Stimulated activated CD4-positive, alpha-beta T cell treated with anti-CD3 and anti-CD28 coated beads, Interleukin-4, amount 100 ng/mL, for 24 hours (primary cell): Measurements from ENCODE around the gene TBX4.
A peak's percentile ranks its signal among the peaks of the same experiment; 100 is the strongest.
"Not testable (repeated sequence)": the region's sequence is repeated elsewhere in the genome, so short reads cannot be mapped to it uniquely, and the experiment has no call there.

Experiments
- DNase-seq: peaks from one replicate; pipeline ENCODE4 v3.0.0-alpha.2; 2020

Gene TBX4

GRCh38 chr17:61413661-61414126, 38.5 kb upstream of the TBX4 start:
- no peak for DNase-seq

DNA sequence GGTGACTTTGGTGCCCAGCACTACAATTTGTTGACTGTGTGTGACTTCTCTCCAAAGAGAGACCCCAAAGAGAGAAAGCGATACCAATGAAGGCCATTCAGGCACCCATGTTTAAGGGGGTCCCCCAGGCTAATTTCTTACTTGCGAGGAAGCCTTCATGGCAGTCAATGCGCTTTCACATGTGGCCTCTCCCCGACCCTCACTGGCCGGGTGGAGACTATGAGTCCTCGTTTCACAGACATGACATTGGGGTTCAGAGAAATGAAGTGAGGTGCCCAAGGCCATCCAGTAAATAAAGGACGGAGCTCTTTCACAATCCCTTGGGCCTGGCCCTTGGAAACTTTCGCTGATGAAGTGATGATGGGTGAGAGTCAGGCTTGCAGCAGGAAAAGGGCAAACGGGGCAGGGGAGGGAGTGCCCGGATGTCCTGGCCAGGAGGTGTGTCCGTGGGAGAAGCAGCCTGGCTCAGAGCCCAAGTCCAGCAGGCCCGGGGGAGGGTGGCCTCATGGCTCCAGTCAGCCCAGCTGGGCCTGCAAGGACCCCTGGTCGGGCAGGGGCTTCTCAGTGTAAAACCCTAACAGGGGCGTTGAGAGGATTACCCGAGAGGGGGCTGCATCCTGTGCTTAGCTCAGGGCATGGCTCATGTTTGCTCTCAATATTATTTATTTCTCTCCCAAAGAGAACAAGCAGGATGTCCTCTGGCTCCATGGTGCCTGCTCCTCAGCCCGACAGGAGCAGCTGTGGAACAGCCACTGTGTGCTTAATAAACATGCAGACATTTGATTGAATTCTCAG, 37.9 kb upstream of the TBX4 start:
- DNase-seq: no peak

- DNase-seq: no peak
Measured at GRCh38 chr17:61414936-61415251, 37.3 kb upstream of the TBX4 start.

DNA sequence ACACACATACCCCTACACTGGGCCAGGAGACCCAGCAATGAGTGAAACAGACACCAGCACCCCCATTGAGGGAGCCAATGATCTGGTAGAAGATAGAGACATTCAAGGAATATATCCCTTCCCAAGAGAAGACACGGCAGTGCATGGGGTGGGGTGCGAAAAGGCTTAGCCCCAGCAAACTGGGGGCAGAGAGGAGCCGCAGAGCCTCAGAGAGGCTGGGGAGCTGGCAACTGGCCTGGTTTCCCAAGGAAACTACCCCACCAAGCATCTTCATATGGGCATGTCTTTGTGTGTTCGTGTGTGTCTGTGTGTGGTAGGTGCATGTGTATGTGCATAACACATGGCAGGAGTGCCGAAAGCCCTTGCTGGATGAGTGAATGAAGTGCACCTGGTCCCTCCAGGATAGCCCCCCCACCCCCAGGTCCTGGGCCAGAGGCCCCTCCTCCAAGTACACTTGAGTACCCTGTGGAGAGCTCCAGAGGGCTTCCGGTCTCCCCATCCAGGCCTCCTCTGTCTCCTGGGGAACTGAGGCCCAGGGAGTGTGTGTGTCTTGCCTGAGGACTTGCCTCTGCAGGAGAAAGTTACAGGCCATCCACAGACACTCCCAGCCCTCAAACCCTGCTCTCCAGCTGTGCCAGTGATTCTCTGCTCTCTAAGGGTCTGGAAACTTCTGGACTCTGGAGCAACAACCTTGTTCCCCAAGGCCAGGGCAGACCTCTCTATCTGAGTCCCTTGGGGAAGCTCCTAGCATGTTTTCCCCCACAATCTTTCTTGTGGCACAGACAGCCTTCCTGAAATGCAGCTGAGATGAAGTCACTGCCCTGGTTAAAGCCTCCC, 36.6 kb upstream of the TBX4 start:
- no peak for DNase-seq

- no peak for DNase-seq
Measured at GRCh38 chr17:61416211-61416539, 36.0 kb upstream of the TBX4 start.

DNA sequence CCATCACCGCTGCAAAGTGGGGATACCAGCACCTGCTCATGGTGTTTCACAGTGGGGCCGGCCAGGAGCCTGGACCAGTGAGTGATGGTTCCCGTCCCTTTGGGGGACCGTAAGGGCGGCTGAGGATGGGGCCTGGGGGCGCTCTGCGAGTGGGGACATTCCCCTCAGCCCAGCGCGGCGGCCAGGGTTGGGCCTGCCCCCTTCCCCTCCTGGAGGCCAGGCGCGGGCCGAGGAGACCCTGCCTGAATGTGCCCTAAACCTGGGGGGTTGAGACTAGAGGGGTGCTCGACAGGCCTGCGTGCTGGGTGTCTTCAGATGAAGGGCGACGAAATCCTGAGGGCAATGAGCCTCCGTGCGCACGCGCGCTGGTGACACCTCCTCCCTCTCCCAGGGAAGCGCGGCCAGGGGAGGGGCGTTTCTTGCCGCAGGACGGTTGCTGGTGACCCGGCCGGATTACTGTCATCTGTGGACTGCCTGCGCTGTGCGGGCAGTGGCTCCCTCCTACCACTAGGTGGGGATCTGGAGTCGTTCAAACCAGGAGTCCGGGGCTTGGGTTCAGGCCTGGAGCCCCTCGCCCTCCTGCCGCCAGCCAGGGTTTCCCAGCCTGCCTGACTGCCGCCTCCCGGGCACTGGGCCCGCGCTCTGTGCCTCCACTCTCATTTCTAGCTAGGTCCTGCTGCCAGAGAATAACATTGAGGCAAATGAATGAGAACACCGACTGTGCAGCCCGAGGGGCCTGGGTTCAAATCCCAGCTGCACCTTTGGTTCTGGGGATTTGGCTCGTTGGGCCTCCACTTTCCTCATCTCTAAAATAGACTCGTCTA, 35.5 kb upstream of the TBX4 start:
- peak; percentile 65 for DNase-seq

DNA sequence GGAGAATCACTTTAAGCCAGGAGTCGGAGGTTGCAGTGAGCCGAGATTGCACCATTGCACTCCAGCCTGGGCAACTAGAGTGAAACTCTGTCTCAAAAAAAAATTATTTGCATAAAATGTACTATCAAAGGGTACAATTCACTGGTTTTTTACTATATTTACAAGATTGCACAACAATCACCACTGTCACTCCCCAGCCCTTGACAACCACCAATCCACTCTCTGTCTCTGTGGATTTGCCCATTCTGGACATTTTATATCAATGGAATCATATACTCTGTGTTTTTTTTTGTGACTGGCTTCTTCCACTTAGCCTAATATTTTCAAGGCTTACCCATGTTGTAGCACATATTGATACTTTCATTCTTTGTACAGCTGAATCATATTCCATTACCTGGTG, 33.8 kb upstream of the TBX4 start:
- no peak for DNase-seq

GRCh38 chr17:61419496-61420046, 32.7 kb upstream of the TBX4 start:
- DNase-seq: no peak

DNA sequence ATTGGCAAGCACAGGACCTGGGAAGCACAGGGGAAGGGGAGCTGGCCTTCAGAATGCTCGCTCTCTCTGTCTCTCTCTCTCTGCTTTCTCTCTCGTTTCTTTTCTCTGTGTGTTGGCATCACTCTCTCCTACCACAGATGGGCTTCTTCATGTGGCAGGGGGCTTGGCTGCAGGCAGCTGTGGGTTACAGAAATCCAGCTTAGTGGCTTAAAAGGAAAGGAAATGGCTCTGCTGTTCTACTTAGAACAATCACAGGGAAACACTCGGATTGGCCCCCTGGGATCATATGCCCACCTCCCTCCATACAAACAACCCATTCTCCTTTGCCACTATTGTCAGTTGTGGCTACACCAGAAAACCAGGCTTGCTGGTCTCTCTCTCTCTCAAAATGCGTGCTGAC, 32.2 kb upstream of the TBX4 start:
- no peak for DNase-seq

DNA sequence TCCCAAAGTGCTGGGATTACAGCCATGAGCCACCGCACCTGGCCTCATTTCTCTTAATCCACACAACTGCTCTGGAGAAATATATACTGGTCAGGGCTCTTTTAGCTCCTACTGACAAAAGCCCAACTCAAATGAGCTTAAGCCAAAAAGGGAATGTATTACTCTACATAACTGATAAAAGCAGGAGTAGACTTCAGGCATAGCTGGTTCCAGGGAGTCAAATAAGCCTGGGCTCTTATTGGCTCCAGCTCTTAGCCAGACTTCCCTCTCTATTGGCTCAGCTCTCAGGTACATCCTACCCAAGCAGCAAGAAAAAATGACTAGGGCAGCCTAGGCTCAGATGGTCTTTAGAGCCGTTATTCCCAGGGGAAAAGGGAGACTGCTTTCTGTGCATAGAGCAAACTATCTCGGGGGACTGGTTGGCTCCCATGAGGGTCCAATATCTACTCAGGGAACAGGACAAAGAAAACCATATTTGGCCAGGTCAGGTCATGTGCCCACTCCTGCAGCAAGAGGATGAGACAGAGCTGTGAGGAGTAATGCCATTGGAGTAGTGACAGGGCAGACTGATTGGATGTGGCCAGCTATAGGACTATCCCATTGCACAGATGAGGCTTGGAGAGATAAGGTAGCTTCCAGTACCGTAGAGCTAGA, 31.4 kb upstream of the TBX4 start:
- no peak for DNase-seq

DNA sequence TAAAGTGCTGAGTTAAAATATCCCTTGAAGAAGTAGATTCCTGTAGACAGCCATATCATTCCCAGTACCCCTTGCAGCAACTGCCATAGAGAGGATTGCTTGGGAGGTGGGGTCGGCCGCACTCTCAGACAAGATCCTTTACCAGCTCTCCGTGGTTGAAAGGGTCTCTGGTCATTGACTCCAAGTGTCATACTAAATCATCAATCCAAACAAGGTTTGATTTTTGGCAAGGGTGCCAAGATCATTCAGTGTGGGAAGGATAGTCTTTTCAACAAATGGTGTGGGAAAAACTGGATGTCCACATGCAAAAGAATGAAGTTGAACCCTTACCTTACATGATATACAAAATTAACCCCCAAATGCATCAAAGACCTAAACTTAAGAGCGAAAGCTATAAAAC, 30.8 kb upstream of the TBX4 start:
- no peak for DNase-seq

- no peak for DNase-seq
Measured at GRCh38 chr17:61422116-61422799, 30.0 kb upstream of the TBX4 start.

DNA sequence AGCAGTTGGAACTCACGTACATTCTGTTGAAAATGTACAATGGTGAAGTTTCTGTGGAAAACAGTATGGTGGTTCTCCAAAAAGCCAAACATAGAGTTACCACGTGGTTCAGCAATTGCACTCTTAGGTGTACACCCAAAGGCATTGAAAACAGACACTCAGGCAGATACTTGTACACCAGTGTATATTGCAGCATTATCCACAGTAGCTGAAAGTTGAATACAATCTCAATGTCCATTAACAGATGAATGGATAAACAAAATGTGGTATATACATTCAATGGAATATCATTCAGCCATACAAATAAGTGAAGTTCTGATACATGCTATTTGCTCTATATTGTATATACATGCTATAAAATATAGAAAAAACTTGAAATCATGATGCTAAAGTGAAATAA, 29.4 kb upstream of the TBX4 start:
- DNase-seq: no peak

- no peak for DNase-seq
Measured at GRCh38 chr17:61423967-61424649, 28.1 kb upstream of the TBX4 start.

DNA sequence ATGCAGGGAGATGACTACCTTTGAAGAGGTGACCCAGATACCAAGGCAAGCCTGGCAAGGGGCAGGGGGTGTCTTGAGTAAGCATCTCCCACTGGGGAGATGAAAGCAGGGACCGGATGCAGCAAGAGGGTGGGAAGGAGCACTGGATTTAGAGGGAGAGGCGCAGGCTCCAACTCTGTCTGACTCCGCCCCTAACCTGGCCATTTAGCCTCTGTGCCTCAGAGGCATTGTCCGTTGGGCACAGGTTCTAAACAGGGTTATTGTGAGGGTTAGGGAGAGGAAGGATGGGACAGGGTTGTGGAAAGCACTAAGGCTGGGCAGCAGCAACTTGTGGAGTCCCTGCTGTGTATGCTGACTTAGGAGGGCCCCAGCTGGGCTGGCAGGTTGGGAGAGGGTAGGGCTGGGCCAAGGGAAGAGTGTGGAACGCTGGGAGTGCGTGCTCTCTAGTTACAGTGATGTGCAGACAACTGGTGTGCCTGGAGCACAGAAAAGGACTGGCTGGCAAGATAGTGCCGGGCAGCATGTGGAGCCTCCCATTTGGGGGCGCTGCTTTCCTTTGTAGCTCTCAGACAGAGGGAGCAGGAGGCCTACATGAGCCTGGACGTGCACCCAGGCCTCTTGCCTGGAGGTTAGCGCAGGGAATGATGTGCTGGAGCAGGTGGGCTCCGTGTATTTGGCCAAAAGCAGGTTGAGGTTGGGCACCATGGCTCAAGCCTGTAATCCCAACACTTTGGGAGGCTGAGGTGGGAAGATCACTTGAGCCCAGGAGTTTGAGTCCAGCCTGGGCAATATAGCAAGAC, 26.3 kb upstream of the TBX4 start:
- no peak for DNase-seq

DNA sequence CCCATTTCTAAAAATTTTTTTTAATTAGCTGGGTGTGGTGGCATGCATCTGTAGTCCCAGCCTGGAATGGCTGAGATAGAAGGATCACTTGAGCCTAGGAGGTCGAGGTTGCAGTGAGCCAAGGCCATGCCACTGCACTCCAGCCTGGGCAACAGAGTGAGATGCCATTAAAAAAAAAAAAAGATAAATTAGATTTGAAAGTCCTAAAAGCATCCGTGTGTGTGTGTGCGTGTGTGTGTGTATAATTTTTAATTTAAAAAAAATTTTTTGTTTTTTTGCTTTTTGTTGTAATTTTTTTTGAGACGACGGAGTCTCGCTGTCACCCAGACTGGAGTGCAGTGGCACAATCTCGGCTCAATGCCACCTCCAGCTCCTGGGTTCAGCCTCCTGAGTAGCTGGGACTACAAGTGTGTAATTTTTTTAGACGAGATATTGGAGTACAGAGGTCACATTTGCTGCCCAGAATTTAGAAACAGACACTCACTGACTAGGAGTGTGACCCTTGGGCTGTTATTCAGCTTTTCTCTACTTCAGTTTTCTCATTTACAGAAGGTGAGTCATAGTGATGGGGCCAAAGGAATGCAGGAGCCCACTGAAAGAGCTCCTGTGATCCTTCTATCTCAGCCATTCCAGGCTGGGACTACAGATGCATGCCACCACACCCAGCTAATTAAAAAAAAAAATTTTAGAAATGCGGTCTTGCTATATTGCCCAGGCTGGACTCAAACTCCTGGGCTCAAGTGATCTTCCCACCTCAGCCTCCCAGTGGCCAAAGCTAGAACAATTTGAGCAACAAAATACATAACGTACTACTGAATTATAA, 25.5 kb upstream of the TBX4 start:
- DNase-seq: no peak

- no peak for DNase-seq
Measured at GRCh38 chr17:61427567-61427966, 24.7 kb upstream of the TBX4 start.

DNA sequence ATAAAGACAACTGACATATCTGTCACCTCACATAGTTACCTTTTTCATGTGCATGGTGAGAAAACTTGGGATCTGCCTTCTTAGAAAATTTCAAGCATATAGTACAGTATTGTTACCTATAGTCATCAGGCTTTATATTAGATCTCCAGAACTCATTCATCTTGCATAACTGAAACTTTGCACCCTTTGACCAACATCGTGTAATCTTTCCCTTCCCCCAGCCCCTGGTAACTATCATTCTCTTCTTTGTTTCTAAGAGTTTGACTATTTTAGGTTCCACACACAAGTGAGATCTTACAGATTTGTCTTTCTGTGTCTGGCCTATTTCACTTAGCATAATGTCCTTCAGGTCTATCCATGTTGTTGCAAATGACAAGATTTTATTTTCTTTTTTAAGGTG, 22.9 kb upstream of the TBX4 start:
- no peak for DNase-seq

GRCh38 chr17:61429831-61430230, 22.4 kb upstream of the TBX4 start:
- not testable (repeated sequence) for DNase-seq
